ENCODE measurements around the gene INPP5F.

The INPP5F gene

DNA sequence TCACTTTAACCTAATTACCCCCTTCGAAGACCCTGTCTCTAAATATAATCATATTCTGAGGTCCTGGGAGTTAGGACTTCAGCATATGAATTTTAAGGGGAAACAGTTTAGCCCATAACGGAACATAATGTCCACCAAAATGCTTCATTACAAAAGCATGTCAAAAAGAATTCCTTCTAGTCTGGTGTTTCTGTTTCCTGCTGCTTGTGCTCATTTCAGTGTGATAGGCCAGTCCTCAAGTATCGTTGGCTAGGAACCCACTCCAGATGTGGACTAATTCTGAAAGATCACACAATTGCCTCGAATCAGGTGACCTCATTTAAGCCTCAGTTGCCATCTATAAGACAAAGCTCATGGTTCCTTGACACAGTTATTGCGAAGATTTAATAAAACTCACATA is 29.6 kb downstream of the INPP5F start:
- TF ChIP-seq FOXP2 (optimal IDR thresholded peaks at IDR 0.05; ENCODE audit: control extremely low read depth, extremely low read length, insufficient read depth): no peak
- Histone ChIP-seq H3K27ac (no peak overlapping the region), H3K4me3 (no peak overlapping the region), H3K36me3 (ENCODE audit: insufficient read depth, low read length) (no peaks in the 10 kb centered on the region), H3K9me3 (ENCODE audit: low read depth, low read length) (no peaks in the 10 kb centered on the region), H3K9ac (ENCODE audit: insufficient read length) (no peak overlapping the region)
- no peak for DNase-seq (ENCODE audit: low read depth, low spot score)

DNA sequence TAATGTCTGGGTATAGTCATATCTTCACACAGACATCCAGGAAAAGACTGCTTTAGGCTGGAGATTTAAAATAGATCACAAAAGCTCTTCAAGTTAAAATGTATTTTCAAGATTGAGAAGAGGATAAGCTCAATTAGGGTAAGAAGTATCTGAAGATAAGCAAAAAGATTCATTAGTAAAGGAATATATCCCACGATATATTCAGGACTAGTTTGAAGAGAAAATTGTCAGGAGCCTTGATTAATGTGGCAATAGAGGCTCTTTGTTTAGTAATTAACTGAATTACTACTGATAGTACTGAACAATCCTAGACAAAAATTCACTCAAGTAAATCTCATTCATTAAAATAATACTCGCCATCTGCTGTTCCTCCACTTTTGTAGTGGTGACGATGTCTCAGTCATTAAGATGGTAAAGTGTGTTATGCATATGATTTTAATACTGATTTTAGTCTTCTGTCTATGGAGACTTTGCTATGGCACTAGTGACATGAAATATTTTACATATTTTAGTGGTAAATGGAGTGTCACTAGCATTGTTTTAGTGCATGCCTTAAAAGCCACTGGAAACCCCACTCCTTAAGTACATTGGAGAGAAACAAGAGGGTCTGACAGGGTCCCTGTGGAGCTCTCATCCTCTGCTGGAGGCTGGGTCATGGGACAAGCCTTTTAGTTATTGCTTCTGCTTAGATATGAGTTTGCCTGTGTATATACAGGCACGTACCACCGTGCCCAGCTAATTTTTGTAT is 32.8 kb downstream of the INPP5F start:
- H3K9ac ChIP-seq (ENCODE audit: insufficient read length): no peak overlapping the region
- H3K36me3 ChIP-seq (ENCODE audit: insufficient read depth, low read length): no peaks in the 10 kb centered on the region
- H3K4me3 ChIP-seq: no peak overlapping the region
- H3K27ac ChIP-seq: no peak overlapping the region
- DNase-seq (ENCODE audit: low read depth, low spot score): no peak
- H3K9me3 ChIP-seq (ENCODE audit: low read depth, low read length): no peaks in the 10 kb centered on the region
- TF ChIP-seq POLR2AphosphoS5 (IDR thresholded peaks at IDR 0.05; ENCODE audit: borderline replicate concordance, low read depth, low read length) (no peak), EZH2 (IDR thresholded peaks at IDR 0.05) (no peak), FOXP2 (optimal IDR thresholded peaks at IDR 0.05; ENCODE audit: control extremely low read depth, extremely low read length, insufficient read depth) (no peak)

DNA sequence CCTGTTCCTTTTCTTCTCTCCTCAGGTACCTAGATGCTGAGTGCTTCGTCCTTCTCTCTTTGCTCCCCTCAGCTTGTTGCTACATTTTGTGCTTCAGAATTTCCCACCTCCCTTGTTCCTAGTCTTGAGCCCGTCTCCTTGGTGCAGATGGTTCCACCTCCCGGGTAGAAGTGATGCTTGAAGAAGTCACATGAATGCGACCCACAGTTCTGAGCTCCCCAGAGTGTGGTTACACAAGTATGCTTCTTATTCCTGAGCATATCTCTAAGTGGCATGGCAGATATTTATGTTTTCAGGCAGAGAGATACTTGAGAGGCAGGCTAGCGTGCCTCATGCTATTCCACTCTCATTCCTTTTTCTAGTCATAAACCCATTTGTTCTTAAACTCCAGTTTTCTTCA is 34.0 kb downstream of the INPP5F start:
- Histone ChIP-seq H3K4me3 (no peak overlapping the region), H3K9ac (ENCODE audit: insufficient read length) (no peak overlapping the region), H3K9me3 (ENCODE audit: low read depth, low read length) (no peaks in the 10 kb centered on the region), H3K36me3 (ENCODE audit: insufficient read depth, low read length) (no peaks in the 10 kb centered on the region), H3K27ac (no peak overlapping the region)
- DNase-seq (ENCODE audit: low read depth, low spot score): no peak
- TF ChIP-seq FOXP2 (optimal IDR thresholded peaks at IDR 0.05; ENCODE audit: control extremely low read depth, extremely low read length, insufficient read depth): no peak
- TF ChIP-seq EZH2 (IDR thresholded peaks at IDR 0.05): no peak
- no peak for TF ChIP-seq POLR2AphosphoS5 (IDR thresholded peaks at IDR 0.05; ENCODE audit: borderline replicate concordance, low read depth, low read length)

DNA sequence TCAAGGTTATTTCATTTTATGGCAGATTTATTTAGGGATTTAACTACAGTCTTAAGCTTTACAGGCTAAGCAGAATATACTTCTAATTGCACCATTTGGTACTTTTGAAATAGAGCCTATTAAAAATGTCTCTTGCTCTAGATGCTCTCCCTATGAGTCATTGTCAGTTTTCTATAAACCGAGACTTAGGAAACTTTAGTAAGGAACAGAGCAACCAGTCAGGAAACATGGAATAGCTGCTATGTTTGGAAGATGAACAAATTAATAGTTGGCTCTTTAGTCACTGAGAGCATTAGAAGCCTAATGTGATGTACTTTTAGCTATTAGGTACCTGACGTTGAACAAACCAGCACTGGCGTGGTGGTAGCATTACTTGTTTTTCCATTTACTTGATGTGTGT is 35.3 kb downstream of the INPP5F start:
- H3K9ac ChIP-seq (ENCODE audit: insufficient read length): no peak overlapping the region
- TF ChIP-seq POLR2AphosphoS5 (IDR thresholded peaks at IDR 0.05; ENCODE audit: borderline replicate concordance, low read depth, low read length) (no peak), EZH2 (IDR thresholded peaks at IDR 0.05) (no peak), FOXP2 (optimal IDR thresholded peaks at IDR 0.05; ENCODE audit: control extremely low read depth, extremely low read length, insufficient read depth) (no peak)
- no peaks in the 10 kb centered on the region for H3K9me3 ChIP-seq (ENCODE audit: low read depth, low read length)
- no peak overlapping the region for H3K4me3 ChIP-seq
- DNase-seq (ENCODE audit: low read depth, low spot score): no peak
- H3K36me3 ChIP-seq (ENCODE audit: insufficient read depth, low read length): no peaks in the 10 kb centered on the region
- no peak overlapping the region for H3K27ac ChIP-seq

DNA sequence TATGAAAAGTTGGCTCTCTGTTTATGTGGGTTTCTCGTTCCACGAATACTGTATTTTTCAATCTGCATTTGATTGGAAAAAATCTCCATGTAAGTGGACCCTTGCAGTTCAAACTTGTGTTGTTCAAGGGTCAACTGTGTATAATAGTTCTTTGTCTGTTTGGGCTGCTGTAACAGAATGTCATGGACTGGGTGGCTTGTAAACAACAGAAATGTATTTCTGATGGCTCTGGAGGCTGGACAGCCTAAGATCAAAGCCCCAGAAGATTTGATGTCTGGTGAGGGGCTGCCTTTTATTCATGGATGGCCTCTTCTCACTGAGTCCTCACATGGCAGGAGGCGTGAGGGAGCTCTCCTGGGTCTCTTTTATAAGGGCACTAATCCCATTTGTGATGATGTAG is 36.2 kb downstream of the INPP5F start:
- DNase-seq (ENCODE audit: low read depth, low spot score): no peak
- Histone ChIP-seq H3K4me3 (no peak overlapping the region), H3K36me3 (ENCODE audit: insufficient read depth, low read length) (no peaks in the 10 kb centered on the region), H3K9me3 (ENCODE audit: low read depth, low read length) (no peaks in the 10 kb centered on the region), H3K27ac (no peak overlapping the region), H3K9ac (ENCODE audit: insufficient read length) (no peak overlapping the region)
- TF ChIP-seq EZH2 (IDR thresholded peaks at IDR 0.05): no peak
- no peak for TF ChIP-seq FOXP2 (optimal IDR thresholded peaks at IDR 0.05; ENCODE audit: control extremely low read depth, extremely low read length, insufficient read depth)
- no peak for TF ChIP-seq POLR2AphosphoS5 (IDR thresholded peaks at IDR 0.05; ENCODE audit: borderline replicate concordance, low read depth, low read length)

DNA sequence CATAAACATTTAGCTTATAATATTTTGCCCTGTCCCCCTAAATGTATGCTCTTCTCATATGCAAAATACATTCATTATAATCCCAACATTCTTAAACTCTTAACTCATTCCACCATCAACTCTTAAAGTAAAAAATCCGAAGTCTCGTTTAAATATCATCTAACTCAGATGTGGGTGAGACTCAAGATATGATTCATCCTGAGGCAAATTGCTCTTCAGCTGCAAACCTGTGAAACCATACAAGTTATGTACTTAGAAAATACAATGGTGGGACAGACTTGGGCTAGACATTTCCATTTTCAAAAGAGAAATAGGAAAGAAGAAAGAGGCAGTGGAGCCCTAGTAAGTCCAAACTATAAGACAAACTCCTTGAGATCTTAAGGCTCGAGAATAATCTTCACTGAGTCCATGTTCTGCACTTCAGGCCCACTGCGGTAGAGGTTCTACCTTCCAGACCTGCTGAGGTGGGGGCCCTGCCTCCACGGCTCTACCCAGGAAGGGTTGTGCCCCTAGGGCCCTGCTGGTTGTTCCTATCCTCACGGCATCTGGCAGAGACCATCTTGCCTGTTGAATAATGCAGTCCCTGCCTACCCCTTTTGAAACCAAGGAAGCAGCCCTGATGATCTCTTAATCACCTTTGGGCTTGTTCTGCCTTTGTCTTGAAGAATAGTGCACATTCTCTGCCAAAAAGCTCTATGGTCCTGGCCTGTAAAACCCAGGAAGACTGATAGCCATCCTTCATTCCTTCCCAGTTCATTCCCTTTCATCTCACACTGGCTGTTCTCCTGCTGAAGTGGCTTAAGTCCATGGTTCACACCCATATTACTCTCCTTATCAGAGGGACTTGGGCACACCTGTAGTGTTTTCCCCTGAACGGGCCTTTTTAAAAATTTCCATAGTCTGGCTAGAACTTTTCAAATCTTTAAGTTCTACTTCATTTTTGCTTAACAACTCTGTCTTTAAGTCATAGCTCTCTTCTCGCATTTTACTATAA is 37.3 kb downstream of the INPP5F start:
- Histone ChIP-seq H3K4me3 (no peak overlapping the region), H3K36me3 (ENCODE audit: insufficient read depth, low read length) (no peaks in the 10 kb centered on the region), H3K9me3 (ENCODE audit: low read depth, low read length) (no peaks in the 10 kb centered on the region), H3K9ac (ENCODE audit: insufficient read length) (no peak overlapping the region), H3K27ac (no peak overlapping the region)
- no peak for DNase-seq (ENCODE audit: low read depth, low spot score)
- TF ChIP-seq POLR2AphosphoS5 (IDR thresholded peaks at IDR 0.05; ENCODE audit: borderline replicate concordance, low read depth, low read length): no peak
- TF ChIP-seq EZH2 (IDR thresholded peaks at IDR 0.05): no peak
- no peak for TF ChIP-seq FOXP2 (optimal IDR thresholded peaks at IDR 0.05; ENCODE audit: control extremely low read depth, extremely low read length, insufficient read depth)

DNA sequence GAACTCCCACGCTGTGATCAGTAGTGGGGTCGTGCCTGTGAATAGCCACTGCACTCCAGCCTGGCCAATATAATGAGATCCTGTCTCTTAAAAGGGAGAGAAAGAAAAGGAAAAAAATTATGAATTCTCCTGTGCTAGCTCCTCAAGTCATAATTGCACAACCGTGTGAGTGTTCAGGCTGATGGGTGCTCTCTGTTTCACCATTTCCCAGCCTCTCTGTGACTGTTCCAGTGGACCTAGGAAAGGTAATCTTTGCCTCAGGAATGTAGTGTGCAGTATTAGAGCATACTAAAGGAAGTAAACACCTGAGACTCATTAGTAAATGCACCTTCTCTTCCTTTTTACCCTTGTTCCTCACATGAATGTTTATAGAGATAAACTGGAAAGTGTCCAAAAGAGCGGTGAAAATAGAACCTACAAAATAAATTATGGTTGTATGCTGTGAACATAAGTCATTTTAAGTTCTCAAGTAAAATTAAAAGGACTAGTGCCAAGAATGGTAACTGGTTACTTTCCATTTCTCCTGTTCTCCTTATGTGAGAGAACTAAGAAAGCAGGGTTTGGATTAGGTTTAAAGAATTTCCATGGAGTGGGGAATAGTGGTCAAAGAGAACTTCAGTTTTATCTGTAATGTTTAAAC is 42.7 kb downstream of the INPP5F start:
- H3K36me3 ChIP-seq (ENCODE audit: insufficient read depth, low read length): no peaks in the 10 kb centered on the region
- H3K9me3 ChIP-seq (ENCODE audit: low read depth, low read length): no peaks in the 10 kb centered on the region
- H3K4me3 ChIP-seq: no peak overlapping the region
- TF ChIP-seq FOXP2 (optimal IDR thresholded peaks at IDR 0.05; ENCODE audit: control extremely low read depth, extremely low read length, insufficient read depth) (no peak), EZH2 (IDR thresholded peaks at IDR 0.05) (no peak), POLR2AphosphoS5 (IDR thresholded peaks at IDR 0.05; ENCODE audit: borderline replicate concordance, low read depth, low read length) (no peak)
- no peak overlapping the region for H3K9ac ChIP-seq (ENCODE audit: insufficient read length)
- H3K27ac ChIP-seq: no peak overlapping the region
- DNase-seq (ENCODE audit: low read depth, low spot score): no peak

DNA sequence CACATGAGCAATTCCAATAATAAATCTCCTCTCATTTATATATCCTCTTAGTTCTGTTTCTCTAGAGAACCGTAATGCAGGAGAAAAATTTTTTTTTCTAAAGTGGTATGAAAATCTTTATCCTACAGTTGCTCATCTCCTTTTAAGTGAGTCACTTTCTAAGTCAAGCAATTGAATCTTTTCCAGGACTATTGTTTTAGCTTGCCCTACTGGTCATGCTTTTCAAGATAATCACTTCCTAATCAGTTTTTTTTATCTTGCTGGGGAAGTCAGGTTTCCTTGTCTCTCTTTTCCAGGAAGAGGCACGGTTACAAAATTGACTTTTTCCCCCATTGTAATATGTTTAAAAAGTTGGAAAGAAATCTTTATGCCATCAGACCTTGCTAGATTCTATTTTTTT is 44.0 kb downstream of the INPP5F start:
- no peak for DNase-seq (ENCODE audit: low read depth, low spot score)
- TF ChIP-seq FOXP2 (optimal IDR thresholded peaks at IDR 0.05; ENCODE audit: control extremely low read depth, extremely low read length, insufficient read depth) (no peak), EZH2 (IDR thresholded peaks at IDR 0.05) (no peak), POLR2AphosphoS5 (IDR thresholded peaks at IDR 0.05; ENCODE audit: borderline replicate concordance, low read depth, low read length) (no peak)
- Histone ChIP-seq H3K9me3 (ENCODE audit: low read depth, low read length) (no peaks in the 10 kb centered on the region), H3K4me3 (no peak overlapping the region), H3K36me3 (ENCODE audit: insufficient read depth, low read length) (no peaks in the 10 kb centered on the region), H3K27ac (no peak overlapping the region), H3K9ac (ENCODE audit: insufficient read length) (no peak overlapping the region)

Data from SK-N-MC (cell line).